ENCODE results near the gene MKKS. TPM values are rescaled to one million over a fixed set of nuclear protein-coding genes. Genes with fewer than 3 reads are reported as not detected.
A peak's percentile ranks its signal among the peaks of the same experiment; 100 is the strongest.

Gene MKKS
- total RNA-seq, 1 donor from 2014 or later: 36.3 TPM

- H4K20me1 ChIP-seq (ENCODE audit: low read depth): no peaks in the 10 kb centered on the region
- no peak overlapping the region for H3K4me2 ChIP-seq
- H3K27me3 ChIP-seq: no peaks in the 10 kb centered on the region
- peaks cover 30% of the 10 kb centered on the region for H3F3A ChIP-seq (ENCODE audit: low read depth)
- Mint-ChIP-seq H3K4me3 (no peak overlapping the region), H3K9me3 (no peaks in the 10 kb centered on the region), H3K27ac (peak overlapping the region; percentile 66), H3K27me3 (ENCODE audit: insufficient read depth, low read depth) (peaks cover 2% of the 10 kb centered on the region), H3K36me3 (peaks cover 4% of the 10 kb centered on the region), H3K4me1 (peaks cover 26% of the 10 kb centered on the region)
- H3K27ac ChIP-seq: no peak overlapping the region
- no peaks in the 10 kb centered on the region for H3K9me3 ChIP-seq (ENCODE audit: low read depth)
- no peak overlapping the region for H3K9ac ChIP-seq
- H2AFZ ChIP-seq (replicated peaks): no peak overlapping the region
- H3K4me1 ChIP-seq: peaks cover 37% of the 10 kb centered on the region
- no peak for TF ChIP-seq EZH2phosphoT487 (IDR thresholded peaks at IDR 0.05)
- TF ChIP-seq, protein P1, sequence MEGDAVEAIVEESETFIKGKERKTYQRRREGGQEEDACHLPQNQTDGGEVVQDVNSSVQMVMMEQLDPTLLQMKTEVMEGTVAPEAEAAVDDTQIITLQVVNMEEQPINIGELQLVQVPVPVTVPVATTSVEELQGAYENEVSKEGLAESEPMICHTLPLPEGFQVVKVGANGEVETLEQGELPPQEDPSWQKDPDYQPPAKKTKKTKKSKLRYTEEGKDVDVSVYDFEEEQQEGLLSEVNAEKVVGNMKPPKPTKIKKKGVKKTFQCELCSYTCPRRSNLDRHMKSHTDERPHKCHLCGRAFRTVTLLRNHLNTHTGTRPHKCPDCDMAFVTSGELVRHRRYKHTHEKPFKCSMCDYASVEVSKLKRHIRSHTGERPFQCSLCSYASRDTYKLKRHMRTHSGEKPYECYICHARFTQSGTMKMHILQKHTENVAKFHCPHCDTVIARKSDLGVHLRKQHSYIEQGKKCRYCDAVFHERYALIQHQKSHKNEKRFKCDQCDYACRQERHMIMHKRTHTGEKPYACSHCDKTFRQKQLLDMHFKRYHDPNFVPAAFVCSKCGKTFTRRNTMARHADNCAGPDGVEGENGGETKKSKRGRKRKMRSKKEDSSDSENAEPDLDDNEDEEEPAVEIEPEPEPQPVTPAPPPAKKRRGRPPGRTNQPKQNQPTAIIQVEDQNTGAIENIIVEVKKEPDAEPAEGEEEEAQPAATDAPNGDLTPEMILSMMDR (IDR thresholded peaks at IDR 0.05): no peak
- no peak for TF ChIP-seq EZH2 (IDR thresholded peaks at IDR 0.05)
- no peaks in the 10 kb centered on the region for H3K36me3 ChIP-seq
- H3K79me2 ChIP-seq (ENCODE audit: low read depth): peaks cover 11% of the 10 kb centered on the region
- DNase-seq (ENCODE audit: low spot score): no peak
- H3K4me3 ChIP-seq: no peak overlapping the region
Measured at GRCh38 chr20:10475225-10475624, 41.2 kb upstream of the MKKS start.

DNA sequence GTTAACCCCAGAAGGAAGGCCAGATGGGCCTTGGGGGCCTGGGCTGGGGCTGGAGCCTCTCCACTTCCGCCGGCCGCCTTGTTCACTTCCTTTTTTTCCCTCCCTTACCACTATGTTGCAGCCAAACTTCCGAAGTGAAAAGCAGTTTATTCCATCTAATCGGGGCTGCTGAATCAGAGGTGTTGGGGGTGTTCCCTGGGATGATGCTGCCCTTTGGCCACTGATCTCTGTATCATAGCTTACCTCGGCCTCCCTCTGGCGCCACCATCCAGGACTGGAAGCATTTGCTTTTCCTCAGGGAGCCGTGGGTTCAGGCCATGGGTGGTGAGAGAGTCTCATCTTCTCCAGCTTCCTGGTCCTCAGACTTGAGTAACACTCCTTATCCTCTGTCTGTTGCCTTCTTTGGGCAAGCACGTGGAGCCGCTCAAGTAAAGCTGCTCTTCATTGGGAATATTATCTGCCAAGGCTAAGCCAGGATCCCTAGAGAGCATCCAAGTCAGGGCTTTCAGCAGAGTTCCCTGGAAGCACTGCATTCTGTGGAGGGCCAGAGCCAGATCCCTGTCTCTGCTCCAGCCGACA lies 40.7 kb upstream of the MKKS start:
- Mint-ChIP-seq H3K27me3 (ENCODE audit: insufficient read depth, low read depth) (peaks cover 2% of the 10 kb centered on the region), H3K36me3 (peaks cover 4% of the 10 kb centered on the region), H3K4me1 (peaks cover 31% of the 10 kb centered on the region), H3K9me3 (no peaks in the 10 kb centered on the region), H3K27ac (peak overlapping the region; percentile 13), H3K4me3 (no peak overlapping the region)
- H3K27ac ChIP-seq: no peak overlapping the region
- TF ChIP-seq, protein P1 (IDR thresholded peaks at IDR 0.05): no peak
- TF ChIP-seq EZH2phosphoT487 (IDR thresholded peaks at IDR 0.05) (no peak), EZH2 (IDR thresholded peaks at IDR 0.05) (no peak)
- H3K4me1 ChIP-seq: peaks cover 43% of the 10 kb centered on the region
- DNase-seq (ENCODE audit: low spot score): no peak
- H3K4me2 ChIP-seq: no peak overlapping the region
- H4K20me1 ChIP-seq (ENCODE audit: low read depth): no peaks in the 10 kb centered on the region
- H3F3A ChIP-seq (ENCODE audit: low read depth): peaks cover 35% of the 10 kb centered on the region
- H3K4me3 ChIP-seq: no peak overlapping the region
- H3K27me3 ChIP-seq: no peaks in the 10 kb centered on the region
- no peaks in the 10 kb centered on the region for H3K9me3 ChIP-seq (ENCODE audit: low read depth)
- no peaks in the 10 kb centered on the region for H3K36me3 ChIP-seq
- no peak overlapping the region for H3K9ac ChIP-seq
- peaks cover 11% of the 10 kb centered on the region for H3K79me2 ChIP-seq (ENCODE audit: low read depth)
- H2AFZ ChIP-seq (replicated peaks): no peak overlapping the region

DNA sequence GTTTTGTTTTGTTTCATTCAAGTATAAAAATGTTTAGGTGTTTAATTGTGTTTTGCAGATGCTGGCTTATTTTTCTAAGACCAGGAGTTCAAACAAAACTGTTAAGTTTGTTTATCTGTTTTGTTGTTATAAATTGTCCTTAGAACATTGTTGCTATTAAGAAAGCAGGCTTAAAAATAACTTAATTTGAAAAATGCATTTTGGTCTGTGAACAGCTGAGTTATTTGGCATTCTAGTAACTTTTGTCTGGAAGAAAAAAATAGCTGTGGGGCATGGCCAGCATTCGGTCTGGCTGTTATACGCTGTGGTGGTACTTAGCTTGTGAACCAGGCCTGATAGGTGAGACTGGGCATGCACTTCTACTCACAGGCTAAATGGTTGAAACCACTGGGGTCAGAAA lies 38.8 kb upstream of the MKKS start:
- Histone ChIP-seq H3K4me1 (peaks cover 52% of the 10 kb centered on the region), H3F3A (ENCODE audit: low read depth) (peaks cover 42% of the 10 kb centered on the region), H3K27me3 (no peaks in the 10 kb centered on the region), H3K4me3 (no peak overlapping the region), H3K4me2 (no peak overlapping the region), H3K27ac (peak overlapping the region; percentile 71), H4K20me1 (ENCODE audit: low read depth) (no peaks in the 10 kb centered on the region), H3K9me3 (ENCODE audit: low read depth) (no peaks in the 10 kb centered on the region), H3K9ac (no peak overlapping the region), H3K79me2 (ENCODE audit: low read depth) (peaks cover 15% of the 10 kb centered on the region), H3K36me3 (no peaks in the 10 kb centered on the region), H2AFZ (replicated peaks) (no peak overlapping the region)
- Mint-ChIP-seq H3K9me3 (no peaks in the 10 kb centered on the region), H3K27ac (peak overlapping the region; percentile 60), H3K27me3 (ENCODE audit: insufficient read depth, low read depth) (peaks cover 2% of the 10 kb centered on the region), H3K4me1 (peaks cover 39% of the 10 kb centered on the region), H3K4me3 (no peak overlapping the region), H3K36me3 (peaks cover 4% of the 10 kb centered on the region)
- DNase-seq (ENCODE audit: low spot score): no peak
- TF ChIP-seq EZH2phosphoT487 (IDR thresholded peaks at IDR 0.05) (no peak), EZH2 (IDR thresholded peaks at IDR 0.05) (no peak)
- TF ChIP-seq, protein P1 (IDR thresholded peaks at IDR 0.05): no peak
